HG02884 (cell line): ENCODE data around the gene EP300.
A peak's percentile ranks its signal among the peaks of the same experiment; 100 is the strongest.
"Not testable (repeated sequence)": the region's sequence is repeated elsewhere in the genome, so short reads cannot be mapped to it uniquely, and the experiment has no call there.

ENCODE experiments used
- ATAC-seq: cut with Tn5 transposase; IDR thresholded peaks from one replicate; pipeline ENCODE4 v1.9.1; 2021; ENCODE audit warnings: mild to moderate bottlenecking, moderate library complexity; ENCODE audit not compliant: unreplicated experiment

Gene EP300

GRCh38 chr22:41092023-41092817, at the start of gene EP300:
Gene EP300, plus strand, starts transcription at chr22:41092592. Its CDS starts 413 bp downstream, at chr22:41093005.
- ATAC-seq: peak; percentile 40

- ATAC-seq: no peak
Observed at GRCh38 chr22:41043722-41044121, 48.7 kb upstream of the EP300 start.

GRCh38 chr22:41045575-41045974, 46.8 kb upstream of the EP300 start:
- not testable (repeated sequence) for ATAC-seq

GRCh38 chr22:41047801-41048211, 44.6 kb upstream of the EP300 start:
- no peak for ATAC-seq

- ATAC-seq: not testable (repeated sequence)
Observed at GRCh38 chr22:41048345-41048744, 44.0 kb upstream of the EP300 start.

- ATAC-seq: no peak
Observed at GRCh38 chr22:41048791-41049717, 43.3 kb upstream of the EP300 start.

- not testable (repeated sequence) for ATAC-seq
Observed at GRCh38 chr22:41049795-41050194, 42.6 kb upstream of the EP300 start.

- no peak for ATAC-seq
Observed at GRCh38 chr22:41050883-41051282, 41.5 kb upstream of the EP300 start.

GRCh38 chr22:41052661-41053490, 39.5 kb upstream of the EP300 start:
- ATAC-seq: no peak

GRCh38 chr22:41057076-41057475, 35.3 kb upstream of the EP300 start:
- no peak for ATAC-seq

GRCh38 chr22:41062146-41062545, 30.2 kb upstream of the EP300 start:
- no peak for ATAC-seq

GRCh38 chr22:41064326-41064725, 28.1 kb upstream of the EP300 start:
- not testable (repeated sequence) for ATAC-seq

GRCh38 chr22:41066341-41066740, 26.1 kb upstream of the EP300 start:
- ATAC-seq: not testable (repeated sequence)

GRCh38 chr22:41067968-41068367, 24.4 kb upstream of the EP300 start:
- not testable (repeated sequence) for ATAC-seq

GRCh38 chr22:41070665-41071331, 21.6 kb upstream of the EP300 start:
- ATAC-seq: no peak

- ATAC-seq: no peak
Observed at GRCh38 chr22:41074061-41074460, 18.3 kb upstream of the EP300 start.

GRCh38 chr22:41074466-41074865, 17.9 kb upstream of the EP300 start:
- no peak for ATAC-seq

- no peak for ATAC-seq
Observed at GRCh38 chr22:41074941-41075710, 17.3 kb upstream of the EP300 start.

- ATAC-seq: no peak
Observed at GRCh38 chr22:41075946-41076345, 16.4 kb upstream of the EP300 start.
